Measurements from ENCODE around the gene ERC2.

ERC2 gene

GRCh38 chr3:55639896-55640765 is 828.1 kb downstream of the ERC2 start:
- no peak for DNase-seq (ENCODE audit: low spot score)

- DNase-seq (ENCODE audit: low spot score): no peak
Measured at GRCh38 chr3:55639143-55639542, 829.1 kb downstream of the ERC2 start.

- DNase-seq (ENCODE audit: low spot score): no peak
Measured at GRCh38 chr3:55637906-55638638, 830.2 kb downstream of the ERC2 start.

DNA sequence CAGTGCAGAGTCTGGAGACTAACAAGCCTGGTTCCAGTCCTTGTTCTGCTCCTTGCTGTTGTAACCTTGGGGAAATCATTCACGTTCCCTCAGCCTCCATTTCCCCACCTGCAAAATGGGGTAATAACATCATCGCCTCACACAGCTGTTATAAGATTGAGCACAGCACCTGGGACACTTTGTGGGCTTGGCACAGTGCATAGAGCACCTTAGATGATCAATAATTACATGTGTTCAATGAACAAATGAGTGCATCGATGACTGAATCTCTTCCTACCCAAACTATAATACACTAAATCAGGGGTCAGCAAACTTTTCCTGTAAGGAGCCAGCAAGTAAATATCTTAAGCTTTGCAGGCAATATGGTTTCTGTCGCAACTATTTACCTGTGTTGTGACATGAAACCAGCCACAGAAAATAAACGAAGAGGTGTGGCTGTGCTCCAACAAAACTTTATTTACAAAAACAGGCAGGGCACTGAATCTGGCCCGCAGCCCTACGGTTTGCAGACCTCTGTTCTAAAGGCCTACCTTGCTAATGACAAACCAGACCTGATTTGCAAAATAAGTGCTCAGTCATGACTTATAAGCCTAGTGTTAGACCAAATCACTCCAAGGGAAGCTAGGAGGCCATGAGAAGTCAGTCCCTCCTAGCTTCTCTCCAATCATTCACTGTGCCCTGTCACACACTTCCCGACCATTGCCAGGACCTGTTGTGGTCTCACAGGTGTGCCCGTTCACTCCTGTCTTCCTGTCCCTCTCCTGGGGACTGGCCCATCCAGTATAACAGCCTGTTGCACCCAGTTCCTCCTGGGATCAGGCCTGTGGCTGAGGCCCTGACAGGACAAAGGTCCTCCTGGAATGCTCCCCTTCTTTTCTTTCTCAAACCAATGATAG is 831.7 kb downstream of the ERC2 start:
- DNase-seq (ENCODE audit: low spot score): no peak

DNA sequence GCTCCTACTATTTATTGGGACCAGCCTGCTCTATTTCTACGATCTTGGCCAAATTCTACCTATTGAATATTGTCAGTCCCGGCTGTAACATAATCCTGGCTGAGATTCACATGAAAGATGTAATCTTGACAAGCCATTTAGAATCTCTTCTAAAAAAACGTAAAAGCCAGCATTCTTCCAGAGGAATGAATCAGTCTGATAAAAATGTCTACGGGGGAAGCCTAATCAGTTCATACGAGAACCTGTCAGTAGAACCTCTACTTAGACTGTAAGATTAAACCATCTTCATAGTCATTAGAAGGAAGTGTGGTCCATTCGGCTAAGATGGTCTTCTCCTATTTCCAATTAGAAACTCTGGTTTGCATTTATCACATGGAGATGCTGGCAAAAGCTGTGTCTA is 833.9 kb downstream of the ERC2 start:
- DNase-seq (ENCODE audit: low spot score): no peak

GRCh38 chr3:55633333-55633732 is 834.9 kb downstream of the ERC2 start:
- no peak for DNase-seq (ENCODE audit: low spot score)

GRCh38 chr3:55631766-55632331 is 836.4 kb downstream of the ERC2 start:
- DNase-seq (ENCODE audit: low spot score): no peak

DNA sequence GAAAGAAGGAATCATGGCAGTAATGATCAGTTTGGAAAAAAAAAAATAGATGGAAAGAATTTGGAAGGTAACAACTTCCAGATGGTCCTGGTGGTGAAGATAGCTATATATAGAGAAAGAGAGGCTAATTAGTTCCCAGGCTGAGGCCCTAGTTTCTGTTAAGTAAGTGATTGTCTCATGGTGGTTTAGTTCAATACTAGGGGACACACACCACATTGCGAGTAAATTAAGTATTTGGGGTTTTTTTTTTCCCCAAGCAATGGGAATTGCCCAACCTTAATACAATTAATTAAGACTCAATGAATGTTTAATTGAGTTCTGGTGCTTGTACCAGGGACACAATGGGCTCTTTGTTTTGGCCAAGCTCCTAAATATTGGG is 837.4 kb downstream of the ERC2 start:
- no peak for DNase-seq (ENCODE audit: low spot score)

DNA sequence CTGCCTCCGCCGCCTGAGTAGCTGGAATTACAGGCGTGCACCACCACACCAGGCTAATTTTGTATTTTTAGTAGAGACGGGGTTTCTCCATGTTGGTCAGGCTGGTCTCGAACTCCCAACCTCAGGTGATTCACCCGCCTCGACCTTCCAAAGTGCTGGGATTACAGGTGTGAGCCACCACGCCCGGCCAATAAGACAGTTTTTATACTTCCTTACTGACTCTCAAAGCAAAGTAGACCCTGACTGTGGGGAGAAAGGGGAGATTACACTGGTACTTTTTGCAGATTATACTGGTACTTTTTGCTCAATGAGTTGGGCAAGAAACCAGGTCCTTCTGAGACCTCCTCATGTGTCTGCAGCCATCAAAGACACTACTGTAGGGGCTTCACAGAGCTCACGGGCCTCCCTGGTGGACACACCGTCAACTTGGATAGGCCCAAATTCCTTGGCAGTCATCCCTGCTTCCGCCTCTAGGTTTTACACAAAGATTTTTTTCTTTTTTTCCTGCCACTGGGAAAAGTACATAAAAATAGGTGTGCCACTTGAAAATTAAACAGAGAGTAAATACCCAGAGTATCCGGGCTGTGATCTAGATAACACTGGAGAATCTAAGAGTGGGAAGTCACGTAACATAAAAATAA is 837.9 kb downstream of the ERC2 start:
- no peak for DNase-seq (ENCODE audit: low spot score)

- DNase-seq (ENCODE audit: low spot score): no peak
Measured at GRCh38 chr3:55629432-55629831, 838.8 kb downstream of the ERC2 start.

- no peak for DNase-seq (ENCODE audit: low spot score)
Measured at GRCh38 chr3:55626279-55626665, 842.0 kb downstream of the ERC2 start.

- no peak for DNase-seq (ENCODE audit: low spot score)
Measured at GRCh38 chr3:55624238-55624637, 844.0 kb downstream of the ERC2 start.

GRCh38 chr3:55623786-55624185 is 844.5 kb downstream of the ERC2 start:
- DNase-seq (ENCODE audit: low spot score): no peak

GRCh38 chr3:55622733-55623132 is 845.5 kb downstream of the ERC2 start:
- no peak for DNase-seq (ENCODE audit: low spot score)

DNA sequence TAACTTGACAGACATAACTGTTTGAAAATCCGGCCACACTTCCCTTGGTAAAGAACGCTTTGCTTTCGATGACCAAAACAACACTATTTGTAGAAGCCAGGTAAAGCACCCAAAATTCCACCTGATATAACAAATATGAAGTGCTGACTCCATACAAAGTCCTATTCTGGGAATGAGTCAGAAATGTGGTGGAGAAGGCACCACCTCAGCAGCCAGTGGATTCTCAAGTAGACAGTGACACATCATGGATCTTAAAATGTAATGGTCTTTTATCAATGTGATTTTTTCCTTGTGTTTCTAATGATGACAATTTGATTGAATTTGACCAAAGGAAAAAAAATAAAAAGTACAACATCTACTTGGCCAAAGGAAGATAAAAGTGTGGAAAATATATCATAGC is 846.2 kb downstream of the ERC2 start:
- DNase-seq (ENCODE audit: low spot score): no peak

DNA sequence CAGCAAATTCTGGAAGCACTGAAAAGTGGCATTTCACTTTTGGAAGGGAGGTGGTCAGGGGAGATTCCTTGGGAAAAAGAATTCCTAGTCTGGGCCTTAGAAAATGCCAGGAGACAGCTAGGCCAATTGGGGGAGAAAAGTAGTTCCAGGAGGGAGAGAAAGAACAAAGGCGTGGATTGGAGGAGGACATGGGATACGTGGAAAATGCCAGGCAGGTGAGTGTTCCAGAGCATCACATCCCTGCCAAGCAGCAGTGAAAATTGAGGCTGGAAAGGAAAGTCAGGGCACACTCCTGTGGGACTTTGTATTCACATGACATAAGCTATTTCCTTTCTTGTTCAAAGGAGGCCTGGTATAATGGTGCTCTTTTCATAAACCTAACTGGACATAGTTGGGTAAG is 846.6 kb downstream of the ERC2 start:
- no peak for DNase-seq (ENCODE audit: low spot score)

GRCh38 chr3:55621026-55621422 is 847.2 kb downstream of the ERC2 start:
- no peak for DNase-seq (ENCODE audit: low spot score)

DNA sequence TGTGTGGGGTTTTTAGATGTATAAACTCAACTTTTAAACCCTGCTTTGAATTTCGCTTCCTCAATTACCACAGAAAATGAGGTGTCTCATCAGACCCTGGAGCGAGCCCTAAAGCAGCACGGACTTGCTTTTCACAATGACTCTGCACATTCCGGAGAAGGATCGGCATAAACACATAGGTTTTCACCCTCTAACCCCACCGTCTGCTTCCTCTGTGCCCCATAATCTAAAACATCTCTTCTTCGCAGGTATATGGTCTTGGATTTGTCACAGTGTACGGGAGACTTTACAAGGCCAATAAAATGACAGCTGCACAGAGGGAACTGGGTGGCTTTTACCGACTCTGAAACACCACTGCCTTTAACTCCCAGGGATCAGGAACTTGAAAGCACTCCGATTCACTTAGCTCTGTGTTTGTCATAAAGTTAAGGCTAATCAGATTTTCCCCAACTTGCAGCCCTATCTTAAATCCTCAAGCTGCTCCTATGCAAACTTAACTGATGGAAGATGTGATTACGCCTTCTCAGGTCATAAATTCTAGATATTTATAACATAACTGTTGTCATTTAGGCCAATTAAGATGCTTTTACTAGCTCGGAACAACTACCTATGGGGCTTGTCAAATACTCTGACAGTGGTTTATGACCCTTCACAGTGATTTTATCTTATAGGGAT is 847.8 kb downstream of the ERC2 start:
- DNase-seq (ENCODE audit: low spot score): no peak

DNA sequence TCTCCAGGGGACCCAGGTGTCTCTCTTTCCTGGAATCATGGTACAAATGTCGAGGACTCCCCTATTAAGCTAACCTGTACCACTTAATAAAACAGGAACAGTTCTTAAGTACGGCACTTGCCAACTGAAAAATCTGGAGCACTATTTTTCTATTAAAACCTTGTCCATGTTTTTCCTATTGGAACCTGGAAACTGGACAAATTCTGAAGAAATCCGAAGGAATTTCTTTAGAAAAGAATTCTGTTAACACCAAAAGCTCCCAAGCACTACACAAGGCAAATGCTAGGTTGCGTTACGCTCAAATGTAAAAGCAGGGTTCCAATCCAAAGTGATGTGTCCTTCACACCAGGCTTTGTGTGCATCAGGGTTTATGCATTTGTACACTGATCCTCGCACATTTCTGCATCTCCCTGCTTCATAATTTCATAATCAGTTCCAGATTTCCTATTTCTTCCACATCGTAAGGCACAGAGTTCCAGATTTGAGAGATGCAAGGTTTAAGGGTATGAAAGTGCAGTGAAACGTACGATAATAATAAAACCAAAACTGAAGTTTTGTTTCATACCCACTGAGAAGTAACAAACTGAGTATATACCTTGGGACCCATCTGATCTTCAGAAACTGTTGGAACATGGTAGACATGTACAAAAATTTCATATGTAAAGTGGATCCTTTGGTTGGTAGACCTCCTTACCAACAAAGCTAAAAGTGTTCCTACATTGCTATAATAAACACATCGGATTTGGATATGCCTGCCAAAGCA is 849.0 kb downstream of the ERC2 start:
- no peak for DNase-seq (ENCODE audit: low spot score)

DNA sequence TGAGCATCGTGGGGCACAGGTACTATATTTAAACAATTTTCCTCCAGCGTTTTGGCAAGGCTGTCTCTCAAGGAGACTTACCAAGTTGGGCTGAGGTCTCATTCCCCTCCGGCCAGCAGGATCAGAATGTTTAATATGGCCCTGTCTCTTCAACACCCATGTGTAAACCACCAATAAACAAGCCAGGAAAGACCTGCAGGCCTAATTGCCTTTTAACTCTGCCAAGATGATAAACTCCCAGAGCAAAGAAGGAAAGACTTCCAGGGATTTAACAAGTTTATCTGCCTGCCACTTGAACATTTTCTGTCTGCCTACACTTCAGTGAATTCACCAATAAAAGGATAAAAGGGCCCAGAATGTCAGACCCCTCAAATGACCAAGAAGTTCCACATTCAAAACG is 850.9 kb downstream of the ERC2 start:
- DNase-seq (ENCODE audit: low spot score): no peak
